Head of caudate nucleus (tissue), 42 donors: ENCODE data around the gene PAQR5.
"Not testable (repeated sequence)": the region's sequence is repeated elsewhere in the genome, so short reads cannot be mapped to it uniquely, and the experiment has no call there.

Experiments
- DNase-seq, 42 donors: peaks; one replicate each; pipeline versions ENCODE4 v3.0.0 to v3.0.0-alpha.2; 2020 to 2021; ENCODE audit warnings: mixed read lengths in 7 of 42
- intact Hi-C: fragments of 100-400 bp; cut with DNase I; formaldehyde crosslinking; loops from one replicate; pipeline ENCODE4 v1.15.0; 2022

PAQR5 gene

GRCh38 chr15:69291651-69292050, 7.1 kb upstream of the PAQR5 start:
- intact Hi-C loops = not testable (repeated sequence)

GRCh38 chr15:69292826-69293420, 5.8 kb upstream of the PAQR5 start:
- no peak for DNase-seq
- intact Hi-C loops = no loop called here

More at GRCh38 chr15:69291651-69292050, 7.1 kb upstream of the PAQR5 start:
- DNase-seq = not testable (repeated sequence)

- intact Hi-C loops = no loop called here
- no peak for DNase-seq
Measured at GRCh38 chr15:69293741-69294615, 4.7 kb upstream of the PAQR5 start.

- DNase-seq = no peak
- intact Hi-C loops = no loop called here
Measured at GRCh38 chr15:69296606-69297005, 2.1 kb upstream of the PAQR5 start.

GRCh38 chr15:69297642-69298353, 914 bp upstream of the PAQR5 start:
- no peak for DNase-seq
- intact Hi-C loops = no loop called here

- intact Hi-C loops = no loop called here
- no peak for DNase-seq
Measured at GRCh38 chr15:69298354-69298696, 387 bp upstream of the PAQR5 start.

- intact Hi-C loops = no loop called here
- DNase-seq = no peak
Measured at GRCh38 chr15:69299451-69299886, 757 bp downstream of the PAQR5 start.

GRCh38 chr15:69299943-69300588, 1.4 kb downstream of the PAQR5 start:
- intact Hi-C loops = no loop called here
- DNase-seq = no peak

- DNase-seq, intact Hi-C loops: not testable (repeated sequence)
Measured at GRCh38 chr15:69301101-69301500, 2.4 kb downstream of the PAQR5 start.

- DNase-seq, intact Hi-C loops: not testable (repeated sequence)
Measured at GRCh38 chr15:69302087-69302486, 3.4 kb downstream of the PAQR5 start.

GRCh38 chr15:69302929-69303328, 4.2 kb downstream of the PAQR5 start:
- intact Hi-C loops = no loop called here
- no peak for DNase-seq

GRCh38 chr15:69303337-69304181, 4.8 kb downstream of the PAQR5 start:
- DNase-seq = no peak
- intact Hi-C loops = no loop called here

- no peak for DNase-seq
- intact Hi-C loops = no loop called here
Measured at GRCh38 chr15:69304182-69304545, 5.5 kb downstream of the PAQR5 start.

GRCh38 chr15:69305204-69305931, 6.7 kb downstream of the PAQR5 start:
- intact Hi-C loops = no loop called here
- DNase-seq = no peak

GRCh38 chr15:69305933-69306568, 7.3 kb downstream of the PAQR5 start:
- intact Hi-C loops = no loop called here
- DNase-seq = no peak

- no peak for DNase-seq
- intact Hi-C loops = no loop called here
Measured at GRCh38 chr15:69307939-69308338, 9.2 kb downstream of the PAQR5 start.

- intact Hi-C loops = no loop called here
- DNase-seq = no peak
Measured at GRCh38 chr15:69308949-69309348, 10.2 kb downstream of the PAQR5 start.

GRCh38 chr15:69311319-69311721, 12.6 kb downstream of the PAQR5 start:
- intact Hi-C loops = no loop called here
- DNase-seq = no peak
